Measurements from ENCODE around the gene ADGRE3. TPM values are rescaled to one million over a fixed set of nuclear protein-coding genes. Genes with fewer than 3 reads are reported as not detected.
A peak's percentile ranks its signal among the peaks of the same experiment; 100 is the strongest.

The ADGRE3 gene
- total RNA-seq, 2 donors from 2014 or later = 0.27 to 0.80 TPM

GRCh38 chr19:14695471-14695870 lies 20.8 kb upstream of the ADGRE3 start:
- no peak overlapping the region for H3K4me3 ChIP-seq
- peaks cover 3 to 16% of the 10 kb centered on the region in 2 donors for H3K36me3 ChIP-seq
- H3K9me3 ChIP-seq = no peaks in the 10 kb centered on the region
- H3K4me1 ChIP-seq (replicated peaks) = no peaks in the 10 kb centered on the region
- TF ChIP-seq POLR2AphosphoS5 (IDR thresholded peaks at IDR 0.05) (no peak), CTCF (IDR thresholded peaks at IDR 0.05) (no peak), POLR2A (IDR thresholded peaks at IDR 0.05) (no peak)
- WGBS = 91% methylated on average over 5 of the region's 5 CpGs
- intact Hi-C loops (cut with DNase I) = no loop called here
- DNase-seq (ENCODE audit: low spot score) = no peak
- no peaks in the 10 kb centered on the region for H3K27me3 ChIP-seq (replicated peaks; ENCODE audit: insufficient read depth)
- no peak overlapping the region for H3K27ac ChIP-seq

- peaks cover 0 to 11% of the 10 kb centered on the region in 2 donors for H3K36me3 ChIP-seq
- TF ChIP-seq POLR2AphosphoS5 (IDR thresholded peaks at IDR 0.05) = no peak
- no peak for TF ChIP-seq CTCF (IDR thresholded peaks at IDR 0.05)
- no peak for TF ChIP-seq POLR2A (IDR thresholded peaks at IDR 0.05)
- no peaks in the 10 kb centered on the region for H3K4me1 ChIP-seq (replicated peaks)
- no peaks in the 10 kb centered on the region for H3K27me3 ChIP-seq (replicated peaks; ENCODE audit: insufficient read depth)
- no peaks in the 10 kb centered on the region for H3K9me3 ChIP-seq
- H3K27ac ChIP-seq = no peak overlapping the region
- WGBS = 88% methylated on average over 13 of the region's 13 CpGs
- no peak overlapping the region for H3K4me3 ChIP-seq
- DNase-seq (ENCODE audit: low spot score) = no peak
- intact Hi-C loops (cut with DNase I) = no loop called here
These were observed 20.1 kb upstream of the ADGRE3 start for GRCh38 chr19:14694641-14695266.

GRCh38 chr19:14689598-14690503 lies 15.2 kb upstream of the ADGRE3 start, which contains the start of gene ZNF333:
ZNF333 (plus strand) TSS chr19:14690048; CDS start chr19:14693492, 3,444 bp downstream.
- Histone ChIP-seq H3K9me3 (no peaks in the 10 kb centered on the region), H3K4me3 (peak within 1 kb of the TSS; percentile 53 to 75), H3K27me3 (replicated peaks; ENCODE audit: insufficient read depth) (no peaks in the 10 kb centered on the region), H3K36me3 (peaks cover 0 to 2% of the 10 kb centered on the region in 2 donors), H3K4me1 (replicated peaks) (no peaks in the 10 kb centered on the region), H3K27ac (peak within 1 kb of the TSS; percentile 93 to 95)
- 2% methylated on average over 57 of the region's 66 CpGs for WGBS
- intact Hi-C loops (cut with DNase I) = no loop called here
- peak in 2 of 4 experiments; percentile 24 to 28 for TF ChIP-seq CTCF (IDR thresholded peaks at IDR 0.05)
- TF ChIP-seq POLR2AphosphoS5 (IDR thresholded peaks at IDR 0.05) = peak; percentile 72
- peak; percentile 33 for TF ChIP-seq POLR2A (IDR thresholded peaks at IDR 0.05)
- peak; percentile 90 for DNase-seq (ENCODE audit: low spot score)

- TF ChIP-seq POLR2AphosphoS5 (IDR thresholded peaks at IDR 0.05) (no peak), CTCF (IDR thresholded peaks at IDR 0.05) (peak in 2 of 4 experiments; percentile 8), POLR2A (IDR thresholded peaks at IDR 0.05) (no peak)
- DNase-seq (ENCODE audit: low spot score) = no peak
- intact Hi-C loops (cut with DNase I) = no loop called here
These were observed 11.8 kb upstream of the ADGRE3 start for GRCh38 chr19:14686411-14686810.

More at GRCh38 chr19:14686411-14686810, 11.8 kb upstream of the ADGRE3 start:
- Histone ChIP-seq H3K9me3 (no peaks in the 10 kb centered on the region), H3K4me3 (no peak overlapping the region), H3K27ac (no peak overlapping the region), H3K36me3 (no peaks in the 10 kb centered on the region), H3K27me3 (replicated peaks; ENCODE audit: insufficient read depth) (no peaks in the 10 kb centered on the region), H3K4me1 (replicated peaks) (no peaks in the 10 kb centered on the region)
- 46% methylated on average over 3 of the region's 3 CpGs for WGBS

All from prostate gland (tissue), 2 donors.